Activated CD4-positive, alpha-beta memory T cell treated with anti-CD3 and anti-CD28 coated beads, Interleukin-2, amount 10 ng/mL, durations not matched to agents 7 days and 5 days (primary cell): Measurements from ENCODE around the gene IZUMO4. TPM values are rescaled to one million over a fixed set of nuclear protein-coding genes. Genes with fewer than 3 reads are reported as not detected.
"Not testable (repeated sequence)": the region's sequence is repeated elsewhere in the genome, so short reads cannot be mapped to it uniquely, and the experiment has no call there.

ENCODE experiments used
- CTCF ChIA-PET: fragments of 350-600 bp; sonication (Branson Sonifier 250); formaldehyde crosslinking; loops from one replicate; lab custom pipeline; 2021; ENCODE audit warnings: antibody characterized with exemption, inconsistent platforms; lab: Charles Lee
- POLR2A ChIA-PET: fragments of 350-600 bp; sonication (Branson Sonifier 250); formaldehyde crosslinking; loops from one replicate; lab custom pipeline; 2021; ENCODE audit warnings: antibody characterized with exemption; lab: Charles Lee
- DNase-seq: peaks from one replicate; pipeline ENCODE4 v3.0.0-alpha.2; 2020
- H3K27ac Mint-ChIP-seq: one replicate; pipeline ENCODE4 v1.8.0; 2021; ENCODE audit warnings: mild to moderate bottlenecking, mixed read lengths
- H3K27me3 Mint-ChIP-seq: one replicate; pipeline ENCODE4 v1.8.0; 2021; ENCODE audit warnings: mixed read lengths
- H3K36me3 Mint-ChIP-seq: one replicate; pipeline ENCODE4 v1.8.0; 2021; ENCODE audit warnings: low read depth, mixed read lengths
- H3K4me1 Mint-ChIP-seq: one replicate; pipeline ENCODE4 v1.8.0; 2021; ENCODE audit warnings: mixed read lengths
- H3K4me3 Mint-ChIP-seq: one replicate; pipeline ENCODE4 v1.8.0; 2021; ENCODE audit warnings: mild to moderate bottlenecking, mixed read lengths
- H3K9me3 Mint-ChIP-seq: one replicate; pipeline ENCODE4 v1.8.0; 2021; ENCODE audit warnings: mixed read lengths
- total RNA-seq, 2 experiments: library from RNA; stranded (reverse); gene quantifications; one replicate each; pipeline ENCODE4 v1.2.3, GENCODE V29; 2021

The IZUMO4 gene
- total RNA-seq, 2 experiments from 2014 or later = 10.3 to 10.5 TPM

- ChIA-PET POLR2A (no interaction called here), CTCF (no interaction called here)
- Mint-ChIP-seq H3K4me1 (no peaks in the 10 kb centered on the region), H3K36me3 (peaks cover 43% of the 10 kb centered on the region), H3K9me3 (no peaks in the 10 kb centered on the region), H3K4me3 (no peak overlapping the region), H3K27ac (no peak overlapping the region), H3K27me3 (no peaks in the 10 kb centered on the region)
- DNase-seq = no peak
Observed at GRCh38 chr19:2129892-2130770, 33.4 kb downstream of the IZUMO4 start.

- H3K4me1 Mint-ChIP-seq, CTCF ChIA-PET, H3K27me3 Mint-ChIP-seq, H3K27ac Mint-ChIP-seq, DNase-seq, H3K4me3 Mint-ChIP-seq, H3K9me3 Mint-ChIP-seq: not testable (repeated sequence)
- POLR2A ChIA-PET = interaction anchor here (1.1 kb wide), 1 partner anchor 196 kb away, joined by 3 read pairs; no protein-coding TSS in a partner anchor
- peaks cover 43% of the 10 kb centered on the region for H3K36me3 Mint-ChIP-seq
Observed at GRCh38 chr19:2131012-2131975, 34.6 kb downstream of the IZUMO4 start.

DNA sequence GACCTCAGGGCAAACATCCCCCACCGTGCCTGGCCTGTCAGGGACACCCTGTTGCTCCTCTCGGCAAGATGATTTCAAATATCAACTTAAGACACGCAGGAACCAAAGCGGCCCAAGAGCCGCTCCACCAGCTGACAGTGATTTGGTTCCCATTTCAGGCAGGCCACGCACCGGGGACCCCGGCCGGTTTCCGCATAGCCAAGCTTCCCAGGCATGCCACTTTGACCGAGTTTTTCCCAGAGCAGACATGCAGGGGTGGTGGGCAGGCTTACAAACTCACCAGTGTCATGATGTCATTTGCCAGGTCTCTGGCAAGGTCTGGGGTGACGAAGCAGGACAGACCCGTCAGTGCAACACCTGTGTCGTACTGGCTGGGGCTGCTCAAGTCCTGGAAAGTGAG is 35.5 kb downstream of the IZUMO4 start:
- POLR2A ChIA-PET = interaction anchor here (1.1 kb wide), 1 partner anchor 195 kb away, joined by 3 read pairs; no protein-coding TSS in a partner anchor
- Mint-ChIP-seq H3K9me3 (no peaks in the 10 kb centered on the region), H3K36me3 (peaks cover 43% of the 10 kb centered on the region), H3K4me1 (no peaks in the 10 kb centered on the region), H3K27ac (no peak overlapping the region), H3K27me3 (no peaks in the 10 kb centered on the region), H3K4me3 (no peak overlapping the region)
- no peak for DNase-seq
- CTCF ChIA-PET = no interaction called here

GRCh38 chr19:2132731-2133490 is 36.2 kb downstream of the IZUMO4 start:
- no peak for DNase-seq
- H3K27me3 Mint-ChIP-seq = no peaks in the 10 kb centered on the region
- ChIA-PET CTCF (interaction anchor here (0.6 to 1.6 kb wide), 2 partner anchors 17 to 196 kb away, joined by 3 to 4 read pairs; no protein-coding TSS in a partner anchor), POLR2A (interaction anchor here (0.5 kb wide), 1 partner anchor 112 kb away, joined by 6 read pairs; no protein-coding TSS in a partner anchor)
- H3K4me3 Mint-ChIP-seq = no peak overlapping the region
- peaks cover 43% of the 10 kb centered on the region for H3K36me3 Mint-ChIP-seq
- no peak overlapping the region for H3K27ac Mint-ChIP-seq
- H3K4me1 Mint-ChIP-seq = no peaks in the 10 kb centered on the region
- no peaks in the 10 kb centered on the region for H3K9me3 Mint-ChIP-seq

DNA sequence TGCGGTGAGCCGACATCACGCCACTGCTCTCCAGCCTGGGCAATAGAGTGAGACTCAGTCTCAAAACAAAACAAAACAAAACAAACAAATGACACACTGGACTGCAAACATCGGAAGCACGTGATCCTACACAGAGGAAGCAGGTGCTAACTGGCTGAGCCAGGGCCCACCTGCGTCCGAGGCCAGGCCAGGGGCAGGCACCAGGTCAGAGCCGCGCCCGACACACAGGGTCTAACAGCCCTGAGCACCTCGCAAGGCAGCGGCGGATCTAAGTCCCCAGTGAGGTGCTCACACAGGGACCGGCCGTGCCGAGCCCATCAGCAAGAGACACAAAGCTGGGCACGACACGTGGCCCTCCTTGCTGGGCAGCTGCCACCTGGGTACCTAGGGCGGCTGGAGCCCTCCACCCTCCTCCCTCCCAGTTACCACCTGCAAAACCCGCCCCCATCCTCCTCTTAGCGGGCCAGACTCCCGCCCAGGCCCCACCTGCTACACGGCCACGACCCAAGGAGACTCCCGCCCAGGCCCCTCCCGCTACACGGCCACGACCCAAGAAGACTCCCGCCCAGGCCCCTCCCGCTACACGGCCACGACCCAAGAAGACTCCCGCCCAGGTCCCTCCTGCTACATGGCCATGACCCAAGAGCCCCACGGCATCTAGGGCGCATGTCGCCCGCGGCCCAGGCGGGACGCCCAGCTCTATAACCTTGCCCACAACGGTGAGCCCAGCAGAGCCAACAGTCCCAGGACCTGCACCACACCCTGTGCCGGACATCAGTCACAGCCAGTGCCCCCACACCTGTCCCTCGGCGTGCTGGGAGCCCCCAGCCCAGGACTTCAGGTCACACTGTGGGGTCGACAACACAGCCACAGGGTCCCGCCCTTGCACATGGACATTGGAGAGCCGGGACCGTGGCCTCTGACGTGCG is 39.0 kb downstream of the IZUMO4 start:
- Mint-ChIP-seq H3K4me1 (peaks cover 2% of the 10 kb centered on the region), H3K27ac (no peak overlapping the region), H3K36me3 (peaks cover 41% of the 10 kb centered on the region), H3K9me3 (no peaks in the 10 kb centered on the region), H3K27me3 (no peaks in the 10 kb centered on the region), H3K4me3 (no peak overlapping the region)
- ChIA-PET POLR2A (no interaction called here), CTCF (no interaction called here)
- DNase-seq = no peak

DNA sequence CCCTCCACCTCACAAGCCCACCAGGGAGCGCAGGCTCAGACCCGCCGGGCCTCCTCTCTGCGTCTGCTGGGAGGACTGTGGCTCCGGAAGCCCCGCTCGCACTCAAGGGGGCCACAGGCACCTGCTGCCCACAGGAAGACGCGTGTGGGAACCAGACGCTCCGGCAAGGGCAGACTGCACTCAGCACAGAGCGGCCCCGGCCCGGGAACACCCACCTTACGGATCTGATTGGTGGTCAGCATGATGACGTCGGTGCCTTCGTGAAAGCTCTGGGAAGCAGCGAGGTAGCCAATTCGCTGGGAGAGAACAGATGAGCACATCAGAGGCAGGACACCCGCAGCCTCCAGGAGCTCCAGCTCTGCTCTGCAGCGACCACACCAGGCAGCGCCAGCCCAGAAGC is 40.1 kb downstream of the IZUMO4 start:
- CTCF ChIA-PET = no interaction called here
- H3K27ac Mint-ChIP-seq = no peak overlapping the region
- H3K4me1 Mint-ChIP-seq = peaks cover 4% of the 10 kb centered on the region
- POLR2A ChIA-PET = interaction anchor here (1.2 kb wide), 1 partner anchor 13 kb away, joined by 3 read pairs; no protein-coding TSS in a partner anchor
- H3K9me3 Mint-ChIP-seq = no peaks in the 10 kb centered on the region
- peaks cover 39% of the 10 kb centered on the region for H3K36me3 Mint-ChIP-seq
- no peak overlapping the region for H3K4me3 Mint-ChIP-seq
- H3K27me3 Mint-ChIP-seq = no peaks in the 10 kb centered on the region
- no peak for DNase-seq

- no peak for DNase-seq
- Mint-ChIP-seq H3K4me1 (peaks cover 4% of the 10 kb centered on the region), H3K27me3 (no peaks in the 10 kb centered on the region), H3K4me3 (no peak overlapping the region), H3K36me3 (peaks cover 29% of the 10 kb centered on the region), H3K27ac (no peak overlapping the region), H3K9me3 (no peaks in the 10 kb centered on the region)
- ChIA-PET CTCF (no interaction called here), POLR2A (interaction anchor here (0.9 kb wide), 1 partner anchor 132 kb away, joined by 3 read pairs; no protein-coding TSS in a partner anchor)
Observed at GRCh38 chr19:2138061-2138728, 41.5 kb downstream of the IZUMO4 start.

DNA sequence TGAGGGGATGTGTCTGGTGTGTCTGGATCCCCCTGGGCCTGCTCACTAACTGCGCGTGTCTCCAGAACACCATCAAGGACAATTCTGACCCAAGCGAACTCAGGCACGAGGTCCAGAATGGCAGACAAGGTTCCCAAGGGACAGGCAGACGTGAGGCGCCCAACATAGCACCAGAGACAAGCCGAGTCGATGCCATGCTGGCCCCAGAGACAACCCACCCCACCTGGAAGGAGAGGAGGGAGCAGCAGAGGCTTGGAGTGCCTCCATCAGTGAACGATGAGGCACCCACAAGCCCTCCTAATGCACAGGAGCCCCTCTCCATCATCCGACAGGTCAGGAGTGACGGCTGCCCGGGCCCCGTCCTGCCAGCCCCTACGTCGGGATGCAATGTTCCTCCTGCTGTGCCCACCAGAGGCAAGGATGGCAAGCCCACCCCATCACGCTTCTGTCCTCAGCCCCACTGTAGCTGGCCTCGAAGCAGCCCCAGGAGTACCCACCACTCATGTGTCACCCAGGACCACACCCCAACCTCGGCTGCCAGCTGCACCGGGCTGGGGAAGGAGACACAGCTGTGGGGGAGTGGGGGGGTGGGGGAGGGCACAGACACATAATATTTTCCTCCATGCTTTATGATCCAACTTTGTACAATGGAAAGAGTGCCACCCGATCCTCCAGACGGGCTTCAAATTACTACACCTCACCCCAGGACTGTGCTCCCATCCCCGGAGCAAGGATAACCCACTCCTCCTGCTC is 42.8 kb downstream of the IZUMO4 start:
- Mint-ChIP-seq H3K4me1 (peaks cover 4% of the 10 kb centered on the region), H3K27me3 (no peaks in the 10 kb centered on the region), H3K27ac (no peak overlapping the region), H3K9me3 (no peaks in the 10 kb centered on the region), H3K36me3 (peaks cover 34% of the 10 kb centered on the region), H3K4me3 (no peak overlapping the region)
- no peak for DNase-seq
- ChIA-PET POLR2A (no interaction called here), CTCF (no interaction called here)

- POLR2A ChIA-PET = no interaction called here
- CTCF ChIA-PET = no interaction called here
- H3K9me3 Mint-ChIP-seq = no peaks in the 10 kb centered on the region
- no peak for DNase-seq
- H3K4me3 Mint-ChIP-seq = no peak overlapping the region
- peaks cover 38% of the 10 kb centered on the region for H3K36me3 Mint-ChIP-seq
- H3K4me1 Mint-ChIP-seq = peaks cover 7% of the 10 kb centered on the region
- no peak overlapping the region for H3K27ac Mint-ChIP-seq
- H3K27me3 Mint-ChIP-seq = no peaks in the 10 kb centered on the region
Observed at GRCh38 chr19:2140138-2140569, 43.4 kb downstream of the IZUMO4 start.

DNA sequence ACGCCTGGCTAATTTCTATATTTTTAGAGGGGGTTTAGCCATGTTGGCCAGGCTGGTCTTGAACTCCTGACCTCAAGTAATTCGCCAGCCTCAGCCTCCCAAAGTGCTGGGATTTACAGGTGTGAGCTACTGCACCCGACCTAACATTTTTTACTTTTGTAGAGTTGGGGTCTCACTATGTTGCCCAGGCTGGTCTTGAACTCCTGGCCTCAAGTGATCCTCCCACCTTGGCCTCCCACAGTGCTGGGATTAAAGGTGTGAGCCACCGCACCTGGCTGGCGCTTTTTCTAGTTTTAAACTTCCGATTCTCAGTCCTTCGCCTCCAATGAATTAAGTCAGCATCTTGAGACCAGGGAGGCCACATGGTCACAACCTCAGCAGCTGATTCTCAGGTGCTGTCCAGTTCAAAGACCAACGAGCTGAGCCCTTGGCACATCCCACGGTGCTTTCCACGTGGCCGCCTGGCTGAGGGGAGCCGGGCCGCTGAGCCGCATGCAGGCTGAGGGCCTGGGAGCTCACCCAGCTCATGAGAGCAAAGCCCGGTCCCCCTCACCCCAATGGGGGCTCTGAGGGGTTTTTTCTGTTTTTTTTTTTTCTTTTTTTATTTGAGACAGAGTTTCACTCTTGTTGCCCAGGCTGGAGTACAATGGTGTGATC is 45.6 kb downstream of the IZUMO4 start:
- no peak overlapping the region for H3K27ac Mint-ChIP-seq

More for the DNA sequence above, 45.6 kb downstream of the IZUMO4 start:
- Mint-ChIP-seq H3K27me3 (no peaks in the 10 kb centered on the region), H3K4me3 (no peak overlapping the region), H3K36me3 (peaks cover 27% of the 10 kb centered on the region), H3K4me1 (peaks cover 15% of the 10 kb centered on the region), H3K9me3 (no peaks in the 10 kb centered on the region)
- no peak for DNase-seq
- POLR2A ChIA-PET = interaction anchor here (1.1 kb wide), 1 partner anchor 10 kb away, joined by 3 read pairs; no protein-coding TSS in a partner anchor
- CTCF ChIA-PET = interaction anchor here (0.9 kb wide), 1 partner anchor 11 kb away, joined by 5 read pairs; no protein-coding TSS in a partner anchor
